RWPE2 (cell line): ENCODE measurements around the gene POC1B.

ENCODE experiments used
- ATAC-seq: fragments of 200-7000 bp; cut with Tn5 transposase; 3 replicates; pipeline ENCODE4 v1.9.1; 2021; ENCODE audit warnings: low read depth
- DNase-seq: peaks from one replicate; pipeline ENCODE4 v3.0.0-alpha.2; 2020; ENCODE audit warnings: low spot score
- H3K27ac ChIP-seq: fragments of 450-650 bp; 2 replicates; pipeline ENCODE4 v1.5.1; 2017; ENCODE audit warnings: mild to moderate bottlenecking; ENCODE audit not compliant: poor library complexity, severe bottlenecking
- H3K27me3 ChIP-seq: fragments of 250-450 bp; sonication (Bioruptor Pico); 2 replicates; pipeline ENCODE4 v1.5.1; 2021; ENCODE audit warnings: mild to moderate bottlenecking, moderate library complexity; ENCODE audit not compliant: insufficient read depth, poor library complexity, severe bottlenecking
- H3K36me3 ChIP-seq: fragments of 250-450 bp; sonication (Bioruptor Pico); 2 replicates; pipeline ENCODE4 v1.5.1; 2020; ENCODE audit warnings: low read depth, mild to moderate bottlenecking, moderate library complexity
- H3K4me1 ChIP-seq: fragments of 250-450 bp; sonication (Bioruptor Pico); 2 replicates; pipeline ENCODE4 v1.5.1; 2021; ENCODE audit warnings: mild to moderate bottlenecking, moderate library complexity; ENCODE audit not compliant: insufficient read depth, poor library complexity, severe bottlenecking
- H3K4me3 ChIP-seq: fragments of 250-450 bp; sonication (Bioruptor Pico); 2 replicates; pipeline ENCODE4 v1.5.1; 2021; ENCODE audit warnings: mild to moderate bottlenecking, moderate library complexity; ENCODE audit not compliant: severe bottlenecking
- H3K9me3 ChIP-seq: fragments of 250-450 bp; sonication (Bioruptor Pico); 2 replicates; pipeline ENCODE4 v1.5.1; 2021; ENCODE audit warnings: mild to moderate bottlenecking, moderate library complexity; ENCODE audit not compliant: severe bottlenecking
- TF ChIP-seq, protein P1 (sequence below): fragments of 450-650 bp; IDR thresholded peaks from one replicate; pipeline ENCODE4 v1.5.1; 2017; ENCODE audit warnings: mild to moderate bottlenecking, moderate library complexity; ENCODE audit not compliant: poor library complexity, severe bottlenecking

The POC1B gene

GRCh38 chr12:89476232-89476631, 49.6 kb downstream of the POC1B start:
- ATAC-seq (no peak), DNase-seq (no peak)
- no peak overlapping the region for H3K27ac ChIP-seq
- H3K9me3 ChIP-seq = no peaks in the 10 kb centered on the region
- peaks cover 4% of the 10 kb centered on the region for H3K36me3 ChIP-seq
- H3K4me1 ChIP-seq = peaks cover 23% of the 10 kb centered on the region
- no peak overlapping the region for H3K4me3 ChIP-seq
- TF ChIP-seq, protein P1, sequence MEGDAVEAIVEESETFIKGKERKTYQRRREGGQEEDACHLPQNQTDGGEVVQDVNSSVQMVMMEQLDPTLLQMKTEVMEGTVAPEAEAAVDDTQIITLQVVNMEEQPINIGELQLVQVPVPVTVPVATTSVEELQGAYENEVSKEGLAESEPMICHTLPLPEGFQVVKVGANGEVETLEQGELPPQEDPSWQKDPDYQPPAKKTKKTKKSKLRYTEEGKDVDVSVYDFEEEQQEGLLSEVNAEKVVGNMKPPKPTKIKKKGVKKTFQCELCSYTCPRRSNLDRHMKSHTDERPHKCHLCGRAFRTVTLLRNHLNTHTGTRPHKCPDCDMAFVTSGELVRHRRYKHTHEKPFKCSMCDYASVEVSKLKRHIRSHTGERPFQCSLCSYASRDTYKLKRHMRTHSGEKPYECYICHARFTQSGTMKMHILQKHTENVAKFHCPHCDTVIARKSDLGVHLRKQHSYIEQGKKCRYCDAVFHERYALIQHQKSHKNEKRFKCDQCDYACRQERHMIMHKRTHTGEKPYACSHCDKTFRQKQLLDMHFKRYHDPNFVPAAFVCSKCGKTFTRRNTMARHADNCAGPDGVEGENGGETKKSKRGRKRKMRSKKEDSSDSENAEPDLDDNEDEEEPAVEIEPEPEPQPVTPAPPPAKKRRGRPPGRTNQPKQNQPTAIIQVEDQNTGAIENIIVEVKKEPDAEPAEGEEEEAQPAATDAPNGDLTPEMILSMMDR = no peak
- H3K27me3 ChIP-seq = no peaks in the 10 kb centered on the region

DNA sequence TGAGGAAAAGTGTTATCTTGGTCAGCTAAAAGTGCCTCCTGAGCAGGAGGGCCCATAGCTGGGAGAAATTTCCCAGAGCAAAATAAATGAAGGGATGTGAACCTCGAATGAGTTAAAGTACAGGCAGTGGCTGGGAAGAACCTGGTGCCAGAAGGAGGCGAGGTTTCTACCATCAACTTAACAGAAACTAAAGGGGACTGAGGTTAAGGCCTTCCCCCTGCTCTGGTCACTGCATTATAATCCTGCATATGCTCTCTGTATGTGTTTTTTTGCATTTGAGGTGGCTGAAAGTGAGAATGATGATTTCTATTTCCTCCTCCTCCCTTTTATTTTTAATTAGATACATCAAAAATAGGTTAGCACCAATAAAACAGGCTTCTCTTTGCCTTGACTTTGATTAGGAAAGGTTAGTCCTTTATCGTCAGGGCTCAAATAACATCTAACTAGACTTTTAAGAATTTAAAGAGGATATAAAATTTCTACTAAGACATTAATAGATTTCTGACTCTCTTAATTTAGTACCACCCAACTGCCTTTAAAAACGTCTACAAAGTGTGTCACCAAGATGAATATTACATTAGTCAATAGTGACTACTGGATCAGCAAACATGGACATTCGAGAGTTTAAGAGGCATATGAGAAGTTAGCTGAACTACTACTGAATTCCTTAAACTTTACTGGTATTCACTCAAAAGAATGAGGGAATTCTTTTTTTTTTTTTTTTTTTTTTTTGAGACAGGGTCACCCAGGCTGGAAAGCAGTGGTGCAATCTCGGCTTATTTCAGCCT, 50.5 kb downstream of the POC1B start:
- Histone ChIP-seq H3K4me3 (no peak overlapping the region), H3K9me3 (no peaks in the 10 kb centered on the region), H3K27me3 (no peaks in the 10 kb centered on the region), H3K36me3 (peaks cover 4% of the 10 kb centered on the region), H3K27ac (no peak overlapping the region), H3K4me1 (peaks cover 28% of the 10 kb centered on the region)
- ATAC-seq (no peak), DNase-seq (no peak)
- TF ChIP-seq, protein P1 = no peak

DNA sequence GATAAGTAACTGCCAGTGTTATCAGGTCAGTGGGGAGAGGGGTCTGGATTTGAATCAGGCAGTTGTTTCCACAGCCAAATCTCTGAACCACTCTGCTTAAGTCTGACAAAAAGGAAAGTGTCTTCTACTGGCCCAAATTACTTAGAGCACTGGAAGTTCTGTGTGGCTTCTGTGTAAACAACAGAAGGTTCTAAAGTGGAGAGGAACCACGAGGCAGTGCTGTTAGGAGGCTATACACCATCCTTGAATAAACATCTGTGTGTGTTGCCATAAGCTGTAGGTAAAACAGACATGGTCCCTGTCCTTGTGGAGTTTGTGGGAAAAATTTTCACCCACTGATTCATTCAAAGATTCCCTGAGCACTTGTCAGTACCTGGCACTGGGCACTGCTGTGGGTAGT, 51.2 kb downstream of the POC1B start:
- Histone ChIP-seq H3K4me1 (peaks cover 28% of the 10 kb centered on the region), H3K36me3 (peaks cover 4% of the 10 kb centered on the region), H3K27ac (no peak overlapping the region), H3K4me3 (no peak overlapping the region), H3K27me3 (no peaks in the 10 kb centered on the region), H3K9me3 (no peaks in the 10 kb centered on the region)
- no peak for DNase-seq
- no peak for ATAC-seq
- TF ChIP-seq, protein P1 = no peak

- ATAC-seq (peak; percentile 35; the same call in 1 of the 3 replicates), DNase-seq (no peak)
- TF ChIP-seq, protein P1 = no peak
- H3K4me3 ChIP-seq = no peak overlapping the region
- H3K36me3 ChIP-seq = no peaks in the 10 kb centered on the region; the same call in 1 of the 2 replicates
- H3K9me3 ChIP-seq = no peaks in the 10 kb centered on the region
- no peaks in the 10 kb centered on the region for H3K27me3 ChIP-seq
- H3K27ac ChIP-seq = no peak overlapping the region
- H3K4me1 ChIP-seq = peaks cover 28% of the 10 kb centered on the region
These were observed 53.3 kb downstream of the POC1B start for GRCh38 chr12:89472508-89472907.
